HG03135 (cell line): ENCODE measurements around the gene SKIDA1.

Experiments
- ATAC-seq: cut with Tn5 transposase; IDR thresholded peaks from one replicate; pipeline ENCODE4 v1.9.1; 2021; ENCODE audit warnings: mild to moderate bottlenecking, moderate library complexity; ENCODE audit not compliant: unreplicated experiment

The SKIDA1 gene

DNA sequence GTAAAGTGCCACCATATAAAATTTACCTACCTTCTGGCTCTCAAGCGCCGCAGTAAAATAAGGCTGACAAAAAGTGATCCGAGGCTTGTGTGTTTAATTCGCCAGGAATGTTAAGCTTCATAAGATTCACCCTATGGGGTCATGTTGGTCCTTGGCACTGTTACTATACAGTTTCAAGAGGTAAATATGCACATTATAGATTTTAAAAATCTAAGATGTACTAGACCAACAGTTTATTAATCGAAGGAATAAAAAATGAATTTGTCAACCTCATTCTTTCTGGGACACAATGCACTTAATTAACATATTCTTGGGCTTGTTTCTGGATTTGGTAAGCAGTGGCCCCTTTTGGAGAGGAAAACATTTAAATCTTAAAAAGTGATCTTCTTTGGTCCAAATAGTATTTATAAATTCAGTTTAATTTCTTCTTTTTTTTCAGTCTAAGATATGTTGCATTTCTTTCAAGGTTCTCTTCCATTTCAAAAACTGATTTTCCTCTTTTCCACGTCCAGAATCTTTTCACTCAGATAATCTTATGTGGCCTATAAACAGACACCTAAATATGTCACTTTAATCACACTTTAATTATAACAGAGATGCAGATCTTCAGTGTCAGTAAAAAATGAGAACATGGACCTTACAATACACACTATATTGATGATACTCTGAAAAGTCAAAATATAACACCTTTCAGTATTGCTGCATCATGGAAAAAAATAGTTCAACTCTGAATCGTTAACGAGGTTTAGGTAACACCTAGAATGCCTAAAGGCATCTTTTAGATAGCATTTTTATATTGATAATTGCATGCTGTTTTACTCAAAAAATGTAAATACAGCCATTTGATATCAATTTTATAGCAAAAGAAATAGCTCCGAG, 3.8 kb upstream of the SKIDA1 start:
- no peak for ATAC-seq

DNA sequence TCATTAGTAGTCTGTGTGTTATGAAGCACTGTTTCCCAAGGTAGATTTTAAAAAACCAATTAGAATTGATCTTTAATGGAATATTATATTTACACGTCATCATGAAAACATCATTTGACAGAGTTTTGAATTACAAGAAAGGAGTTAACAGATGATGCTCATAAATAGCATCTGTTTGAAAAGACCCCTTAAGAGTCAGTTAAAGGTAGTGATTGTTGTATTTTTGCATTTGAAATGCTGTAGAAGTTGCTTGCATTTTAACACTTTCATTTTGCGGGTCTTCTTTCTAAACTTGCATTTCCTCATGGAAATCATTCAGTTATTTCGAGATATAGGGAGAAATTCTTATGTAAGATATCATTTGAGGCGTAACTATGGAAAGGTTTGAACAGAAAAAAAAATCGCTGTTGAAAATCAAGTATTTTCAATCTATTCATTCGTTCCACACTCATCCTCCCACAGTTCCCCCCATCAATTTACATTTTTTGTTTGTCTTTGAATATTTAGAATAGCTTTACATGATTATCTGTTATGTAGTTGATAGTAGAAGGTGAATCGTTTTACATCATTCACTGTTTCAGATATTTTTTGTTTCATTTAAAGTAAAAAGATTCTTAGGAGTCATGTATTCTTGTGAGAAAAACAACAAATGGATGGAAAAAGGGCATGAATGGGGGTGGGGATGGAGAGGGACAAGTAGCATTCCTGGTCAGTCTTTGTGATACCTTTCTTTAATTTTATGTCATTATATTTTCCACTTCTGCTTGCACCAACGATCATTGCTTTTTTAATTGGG, 3.0 kb upstream of the SKIDA1 start:
- ATAC-seq = no peak

GRCh38 chr10:21527598-21528235, 2.2 kb upstream of the SKIDA1 start:
- ATAC-seq = no peak

DNA sequence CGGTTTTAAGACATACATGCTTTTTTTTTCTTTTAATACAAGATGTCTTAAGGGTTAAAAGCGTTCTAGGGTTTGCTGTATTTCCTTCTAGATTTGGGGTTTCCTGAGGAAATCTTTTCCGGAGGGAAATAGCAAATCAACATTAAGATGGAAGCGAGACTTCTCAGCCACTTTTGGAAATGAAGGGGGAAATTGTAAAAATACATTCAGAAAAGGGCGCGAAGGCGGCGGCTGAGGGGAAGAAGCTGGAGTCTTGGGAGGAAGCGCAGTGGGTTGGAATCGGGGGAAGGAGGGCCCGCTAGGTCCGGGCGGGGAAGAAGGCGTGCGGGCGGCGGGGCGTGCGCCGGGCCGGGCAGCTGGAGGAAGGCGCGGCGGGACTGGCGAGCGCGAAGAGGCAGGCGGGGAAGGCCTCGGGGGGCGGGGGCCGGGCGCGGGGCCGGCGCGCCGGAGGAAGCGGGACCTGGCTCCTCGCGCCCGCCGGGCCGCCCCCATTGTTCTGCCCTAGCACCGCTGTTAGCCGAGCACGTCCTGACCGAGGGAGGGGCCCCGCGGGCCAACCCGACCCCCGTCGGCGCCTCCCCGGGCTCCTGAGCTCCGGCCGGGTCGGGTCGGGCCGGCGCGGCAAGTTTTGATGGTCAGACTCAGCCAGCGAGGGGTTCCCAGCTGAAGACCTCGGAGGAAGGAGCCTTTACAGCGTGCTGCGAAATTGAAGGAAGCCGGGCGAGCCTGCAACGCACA, 1.5 kb upstream of the SKIDA1 start:
- no peak for ATAC-seq

DNA sequence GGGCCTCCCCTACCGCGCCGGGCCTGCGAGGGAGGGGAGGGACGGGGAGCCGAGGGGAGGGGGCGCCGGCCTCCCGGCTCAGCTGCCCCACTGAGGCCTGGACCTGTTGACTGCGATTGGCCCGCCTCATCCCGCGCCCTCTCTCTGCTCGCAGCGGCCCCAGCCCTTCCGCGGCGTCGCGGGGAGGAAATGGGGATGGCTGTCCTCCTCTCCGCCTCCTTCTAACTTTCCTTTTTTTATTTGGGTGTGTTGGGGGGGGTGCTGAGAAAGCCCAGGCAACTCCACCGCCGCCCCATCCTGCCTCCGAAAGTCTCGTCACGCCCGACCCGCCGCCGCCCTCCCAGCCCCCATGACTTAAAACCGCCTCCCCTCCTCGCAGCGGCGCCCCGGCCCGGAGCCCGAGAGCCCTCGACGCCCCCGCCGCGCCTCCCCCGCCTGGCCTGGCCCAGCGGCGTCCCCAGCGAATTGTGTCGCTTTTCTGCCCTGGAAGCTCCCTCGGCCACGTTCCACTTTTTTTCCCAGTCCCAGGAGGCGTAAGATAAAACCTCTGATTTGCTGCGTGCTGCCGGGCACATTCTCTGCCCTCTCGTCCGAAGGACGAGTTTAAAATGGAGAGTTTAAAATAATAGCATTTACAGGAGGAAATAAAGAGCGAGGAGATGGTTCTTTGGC, 842 bp upstream of the SKIDA1 start:
- no peak for ATAC-seq

DNA sequence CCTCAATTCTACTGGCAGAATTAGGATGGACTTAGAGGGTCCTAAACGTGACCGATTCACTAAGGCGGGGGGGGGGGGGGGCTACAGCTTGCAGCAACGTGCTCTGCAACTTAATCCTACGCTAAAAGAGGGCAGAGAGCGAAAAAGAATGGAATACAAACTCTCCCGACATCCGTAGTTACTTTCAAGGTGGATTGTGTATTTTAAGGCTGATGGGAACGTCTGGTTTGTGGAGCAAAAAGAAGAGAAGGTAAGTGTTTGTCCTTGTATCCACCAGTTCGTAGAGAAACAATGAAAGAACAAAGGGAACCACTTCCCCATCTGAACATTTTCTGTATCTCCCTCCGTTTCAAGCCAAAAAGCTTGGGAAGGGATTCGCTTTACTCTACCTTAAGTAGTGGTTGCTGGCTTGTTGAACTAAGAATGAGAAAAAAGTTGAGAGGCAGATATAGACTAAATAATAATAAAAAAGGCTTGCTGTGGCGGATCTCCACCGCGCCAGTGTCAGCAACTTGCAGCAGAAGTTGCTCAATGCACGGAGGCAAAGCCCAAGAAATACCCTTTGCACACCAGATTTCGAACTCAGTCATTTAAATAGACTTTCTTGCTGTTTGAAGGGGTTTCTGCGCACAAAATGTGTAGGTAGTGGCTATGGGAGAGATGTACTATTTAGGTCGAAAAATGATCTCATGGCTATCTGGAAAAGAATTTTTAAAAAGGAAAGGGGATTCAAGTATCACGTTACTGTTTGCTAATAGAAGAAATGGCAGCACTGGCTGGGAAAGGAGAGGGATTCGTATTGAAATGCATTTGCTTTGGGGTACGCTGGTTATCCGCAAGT, 736 bp downstream of the SKIDA1 start:
- no peak for ATAC-seq

GRCh38 chr10:21524131-21524525, 1.4 kb downstream of the SKIDA1 start:
- no peak for ATAC-seq

DNA sequence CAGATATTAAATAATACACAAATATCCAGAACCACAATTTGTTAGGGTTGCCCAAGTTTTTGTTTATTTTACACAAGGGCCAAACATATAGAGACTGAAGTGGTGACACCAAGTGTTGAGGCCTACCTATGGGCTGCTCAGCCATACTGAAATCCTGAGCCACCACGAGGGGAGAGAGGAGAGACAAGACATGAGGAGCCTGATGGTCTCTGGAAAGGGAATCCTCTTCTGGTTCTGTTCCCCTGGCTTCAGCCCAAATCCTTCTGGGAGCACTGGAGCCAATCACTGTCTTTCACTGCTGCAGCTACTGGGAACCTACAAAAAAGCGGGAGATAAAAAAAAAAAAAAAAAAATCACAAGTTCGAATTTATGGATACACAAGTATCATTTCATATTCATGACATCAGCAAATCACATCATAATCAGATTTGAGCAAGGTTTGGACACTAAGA, 1.9 kb downstream of the SKIDA1 start:
- ATAC-seq = no peak

DNA sequence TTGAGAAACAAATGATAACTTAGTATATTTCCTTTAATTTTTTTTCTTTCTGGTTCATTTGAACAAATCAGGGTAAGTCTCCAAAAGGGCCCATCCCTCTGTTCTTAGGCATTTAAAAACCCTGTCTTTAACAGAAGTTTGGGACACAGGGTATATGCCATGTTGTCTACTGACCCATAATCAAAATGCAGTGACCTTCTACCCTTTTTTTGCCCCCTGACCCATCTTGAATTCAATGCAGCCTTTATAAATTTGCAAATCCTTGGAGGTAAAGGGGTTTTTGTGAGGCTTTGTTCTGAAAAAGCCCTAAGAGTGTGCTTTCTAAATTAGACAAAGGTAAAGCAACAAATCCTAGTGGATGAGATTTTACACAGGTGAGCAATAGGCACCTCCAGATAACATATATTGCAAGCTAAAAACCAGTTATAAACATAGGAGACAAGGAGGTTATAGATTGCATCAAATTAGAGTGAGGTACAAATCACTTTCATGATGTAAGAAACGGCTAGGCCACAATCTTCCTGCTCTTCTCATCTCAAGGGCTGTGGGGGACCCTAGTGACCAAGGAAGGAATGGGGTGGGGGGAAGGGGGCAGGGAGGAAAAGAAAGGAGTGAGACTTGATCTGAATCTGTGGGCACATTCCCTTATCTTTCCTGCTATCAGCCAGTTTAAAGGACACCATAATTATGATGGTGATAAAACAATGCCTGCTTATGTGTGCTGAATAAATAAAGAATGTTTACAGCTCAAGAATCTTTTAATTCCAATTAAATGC, 2.7 kb downstream of the SKIDA1 start:
- ATAC-seq = no peak

DNA sequence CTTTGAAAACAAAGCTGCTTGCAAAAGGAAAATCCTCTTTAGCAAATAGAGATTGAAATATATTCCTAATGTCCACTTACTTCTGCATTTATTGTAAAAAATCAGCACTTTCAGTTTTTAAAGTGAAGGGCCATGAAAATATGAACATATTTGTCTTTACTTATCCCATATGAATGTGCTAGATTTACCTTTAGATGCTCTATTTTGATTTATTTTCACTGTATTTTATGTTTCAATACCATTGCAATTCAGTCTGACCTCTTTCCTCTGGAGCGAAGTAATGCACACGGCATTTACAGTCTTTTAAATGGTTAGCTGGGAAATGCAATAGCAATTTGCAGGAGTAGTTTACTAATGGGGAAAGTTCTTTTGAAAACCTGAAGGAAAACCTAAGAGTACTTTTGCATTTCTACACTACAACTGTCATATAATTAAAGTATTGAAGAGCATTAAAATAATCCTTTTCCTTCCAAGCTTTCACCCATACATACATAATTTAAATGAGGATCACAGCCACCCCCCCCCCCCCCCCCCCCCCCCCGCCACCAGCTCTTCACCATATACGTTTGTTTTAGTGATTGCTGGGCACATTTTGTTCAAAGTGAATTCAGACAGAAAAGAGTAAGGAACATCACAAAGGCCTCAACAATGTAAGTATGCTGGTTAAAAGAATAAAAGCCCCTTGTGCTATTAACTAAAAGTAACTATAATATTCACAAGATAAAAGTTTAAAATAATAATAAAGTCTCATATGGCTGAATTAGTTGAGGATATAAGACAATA, 3.5 kb downstream of the SKIDA1 start:
- no peak for ATAC-seq

DNA sequence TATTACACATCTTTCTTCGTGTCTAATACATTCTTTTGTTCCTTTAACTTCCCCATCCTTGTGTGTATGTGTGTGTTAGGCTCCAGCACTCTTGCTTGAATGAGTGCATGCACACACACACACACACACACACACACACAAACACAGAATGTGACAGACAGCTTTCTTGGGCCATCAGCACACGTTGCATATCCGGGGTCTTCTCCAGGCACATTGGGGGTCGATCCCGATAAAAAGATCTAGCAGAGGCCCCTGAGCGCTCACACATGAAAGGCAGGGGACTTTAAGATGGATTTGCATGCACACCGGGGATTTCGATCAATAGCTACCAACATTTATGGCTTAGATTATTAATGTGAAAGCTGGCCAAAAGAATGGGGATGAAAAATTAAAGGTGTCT, 4.5 kb downstream of the SKIDA1 start:
- no peak for ATAC-seq

GRCh38 chr10:21520509-21520908, 5.0 kb downstream of the SKIDA1 start:
- no peak for ATAC-seq

- ATAC-seq = no peak
Measured at GRCh38 chr10:21519941-21520436, 5.5 kb downstream of the SKIDA1 start.

GRCh38 chr10:21519397-21519933, 6.0 kb downstream of the SKIDA1 start:
- no peak for ATAC-seq

GRCh38 chr10:21518641-21519396, 6.7 kb downstream of the SKIDA1 start:
- no peak for ATAC-seq

DNA sequence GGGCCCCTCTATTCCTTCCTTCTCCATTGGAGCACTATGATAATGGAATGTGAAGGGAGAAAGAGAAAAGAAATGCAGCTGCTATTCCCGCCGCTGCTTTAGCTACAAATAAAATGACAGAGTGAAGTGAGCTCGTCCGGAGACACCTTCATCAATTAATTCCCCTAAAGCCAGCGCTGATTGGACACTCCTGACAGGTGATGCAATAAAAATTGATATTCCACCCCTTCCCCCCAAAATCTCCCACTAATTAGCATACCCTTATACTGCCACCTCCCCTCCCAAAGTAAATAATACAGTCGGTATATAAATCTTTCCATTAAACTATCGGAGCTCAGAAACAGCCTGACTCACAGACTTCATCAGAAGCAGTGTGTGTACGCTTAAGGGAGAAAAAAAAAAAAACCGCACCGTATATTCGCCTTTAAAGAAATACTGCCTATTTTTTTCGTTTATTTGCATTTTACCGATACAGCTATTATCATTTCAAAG, 7.3 kb downstream of the SKIDA1 start:
- no peak for ATAC-seq
